Keratinocyte (primary cell): Measurements from ENCODE around the gene TMEM31. TPM values are rescaled to one million over a fixed set of nuclear protein-coding genes. Genes with fewer than 3 reads are reported as not detected.

Experiments
- polyA plus RNA-seq, 5 experiments: library from polyadenylated mRNA; depleted of rRNA in 3 of 5; stranded (reverse) in 3 of 5; stranded (forward) in 1 of 5; unstranded in 1 of 5; fragments of >200 nt; gene quantifications; 1 replicate in 1 of 5; 2 replicates in 3 of 5; 3 replicates in 1 of 5; pipeline versions ENCODE4 v1.2.1 to v1.2.3, GENCODE V29; 2011 to 2012; ENCODE audit warnings: missing spikeins in 2 of 5, low read depth in 1 of 5, low replicate concordance in 1 of 5

TMEM31 gene
- polyA plus RNA-seq, 1 donor (not counting 4 experiments of a cell fraction or from before 2014, with no cell fraction given), result not detected

Other genes starting within 250 kb of the TMEM31 start
- gene RAB40A, start 191.4 kb upstream of the TMEM31 start, polyA plus RNA-seq, result 0.02 to 0.63 TPM (median 0.33 TPM) in 3 replicates
- gene TCEAL4, start 125.4 kb upstream of the TMEM31 start, polyA plus RNA-seq, result 44.3 to 73.1 TPM (median 45.4 TPM) in 3 replicates
- gene TCEAL3, start 102.9 kb upstream of the TMEM31 start, polyA plus RNA-seq, result 16.3 to 29.3 TPM (median 28.1 TPM) in 3 replicates
- 13.6 to 21.5 TPM (median 15.7 TPM) in 3 replicates for gene TCEAL1, start 81.9 kb upstream of the TMEM31 start, polyA plus RNA-seq
- gene MORF4L2, start 24.2 kb upstream of the TMEM31 start, polyA plus RNA-seq, result 450 to 659 TPM (median 648 TPM) in 3 replicates
- gene PLP1, start 65.9 kb downstream of the TMEM31 start, polyA plus RNA-seq, result not detected in 3 replicates
- 0.23 to 0.28 TPM (median 0.24 TPM) in 3 replicates for gene RAB9B, start 121.3 kb downstream of the TMEM31 start, polyA plus RNA-seq